Suprapubic skin (tissue), 3 donors: Measurements from ENCODE around the gene CLEC16A.

Experiments
- CTCF ChIP-seq, 2 donors: fragments of 200-600 bp in 1 of 2; fragments of 450-650 bp in 1 of 2; sonication (generic) in 1 of 2; IDR thresholded peaks; one replicate each; pipeline ENCODE4 v1.5.1; 2016 to 2019; ENCODE audit warnings: antibody characterized with exemption in 2 of 2, mild to moderate bottlenecking in 1 of 2, moderate library complexity in 1 of 2
- POLR2A ChIP-seq, 2 donors: fragments of 450-650 bp; IDR thresholded peaks; one replicate each; pipeline ENCODE4 v1.6.1; 2017; ENCODE audit warnings: antibody characterized with exemption in 2 of 2, mild to moderate bottlenecking in 2 of 2, moderate library complexity in 2 of 2

- TF ChIP-seq CTCF (IDR thresholded peaks at IDR 0.05), result no peak
- no peak for TF ChIP-seq POLR2A (IDR thresholded peaks at IDR 0.05)
Measured at GRCh38 chr16:11196286-11196828, 252.0 kb downstream of the CLEC16A start.
